Hepatocyte (in vitro differentiated cells): ENCODE data around the gene AGXT. TPM values are rescaled to one million over a fixed set of nuclear protein-coding genes. Genes with fewer than 3 reads are reported as not detected.

Experiments
- DNase-seq: peaks from one replicate; pipeline ENCODE4 v3.0.0-alpha.2; 2016; ENCODE audit warnings: low spot score
- H2AFZ ChIP-seq: fragments of 200-600 bp; sonication (generic); 2 replicates; pipeline ENCODE4 v1.6.0; 2016; ENCODE audit warnings: antibody characterized with exemption, mild to moderate bottlenecking
- H3K27ac ChIP-seq: fragments of 200-600 bp; sonication (generic); 2 replicates; pipeline ENCODE4 v1.5.1; 2016; ENCODE audit warnings: mild to moderate bottlenecking
- H3K27me3 ChIP-seq: fragments of 200-600 bp; sonication (generic); 2 replicates; pipeline ENCODE4 v1.6.1; 2016
- H3K36me3 ChIP-seq: fragments of 200-600 bp; sonication (generic); replicated peaks from 2 replicates; pipeline ENCODE4 v1.5.1; 2016; ENCODE audit warnings: low read depth; ENCODE audit not compliant: insufficient read depth
- H3K4me1 ChIP-seq: fragments of 200-600 bp; sonication (generic); 2 replicates; pipeline ENCODE4 v1.5.1; 2016; ENCODE audit warnings: mild to moderate bottlenecking, moderate library complexity; ENCODE audit not compliant: insufficient read depth
- H3K4me2 ChIP-seq: fragments of 200-600 bp; sonication (generic); 2 replicates; pipeline ENCODE4 v1.6.0; 2016
- H3K4me3 ChIP-seq: fragments of 200-600 bp; sonication (generic); 2 replicates; pipeline ENCODE4 v1.5.1; 2016; ENCODE audit warnings: mild to moderate bottlenecking
- H3K79me2 ChIP-seq: fragments of 200-600 bp; sonication (generic); 2 replicates; pipeline ENCODE4 v1.6.0; 2017; ENCODE audit warnings: mild to moderate bottlenecking
- H3K9me2 ChIP-seq: fragments of 200-600 bp; sonication (generic); replicated peaks from 2 replicates; pipeline ENCODE4 v1.6.0; 2017; ENCODE audit warnings: mild to moderate bottlenecking; ENCODE audit not compliant: insufficient read depth
- H3K9me3 ChIP-seq: fragments of 200-600 bp; sonication (generic); 2 replicates; pipeline ENCODE4 v1.5.1; 2016; ENCODE audit warnings: low read depth, mild to moderate bottlenecking
- H4K20me1 ChIP-seq: fragments of 200-600 bp; sonication (generic); 2 replicates; pipeline ENCODE4 v1.6.0; 2016; ENCODE audit warnings: mild to moderate bottlenecking; ENCODE audit not compliant: insufficient read depth, poor library complexity, severe bottlenecking
- CTCF ChIP-seq: fragments of 200-600 bp; sonication (generic); IDR thresholded peaks from 2 replicates; pipeline ENCODE4 v1.5.1; 2016; ENCODE audit warnings: antibody characterized with exemption, mild to moderate bottlenecking; ENCODE audit not compliant: poor library complexity
- EZH2 ChIP-seq: fragments of 200-600 bp; sonication (generic); IDR thresholded peaks from 2 replicates; pipeline ENCODE4 v1.6.1; 2016; ENCODE audit warnings: antibody characterized with exemption, mild to moderate bottlenecking, borderline replicate concordance
- EZH2phosphoT487 ChIP-seq: fragments of 200-600 bp; sonication (generic); IDR thresholded peaks from one replicate; pipeline ENCODE4 v1.6.1; 2018; ENCODE audit warnings: antibody characterized with exemption, mild to moderate bottlenecking, low read depth, moderate library complexity; ENCODE audit not compliant: unreplicated experiment, severe bottlenecking
- WGBS: methylation state at CpG from one replicate; pipeline ENCODE4 v1.1.6; 2016; ENCODE audit warnings: low lambda C conversion rate; ENCODE audit errors: missing lambda C conversion rate; 5-methylcytosine and 5-hydroxymethylcytosine counted together
- polyA plus RNA-seq: library from polyadenylated mRNA; unstranded; fragments of >200 nt; fragmentation: Nextera tagmentation; extraction: Ambion mirVana; gene quantifications from 2 replicates; pipeline ENCODE4 v1.2.1, GENCODE V29; 2016
- total RNA-seq: library from RNA; depleted of rRNA; stranded (reverse); fragments of >200 nt; gene quantifications from 2 replicates; pipeline ENCODE4 v1.2.3, GENCODE V29; 2014

Gene AGXT
- total and polyA plus RNA-seq, 2 experiments from 2014 or later = 90.8 to 169 TPM

- H3K9me3 ChIP-seq = no peaks in the 10 kb centered on the region
- DNase-seq = no peak
- no peaks in the 10 kb centered on the region for H3K9me2 ChIP-seq
- H3K4me1 ChIP-seq = peaks cover 3% of the 10 kb centered on the region
- no peaks in the 10 kb centered on the region for H3K79me2 ChIP-seq
- TF ChIP-seq EZH2phosphoT487 = no peak
- no peak for TF ChIP-seq CTCF
- TF ChIP-seq EZH2 = no peak
- no peak overlapping the region for H2AFZ ChIP-seq
- H3K4me2 ChIP-seq = no peak overlapping the region
- H3K27ac ChIP-seq = no peak overlapping the region
- H3K36me3 ChIP-seq = no peaks in the 10 kb centered on the region
- no peaks in the 10 kb centered on the region for H3K27me3 ChIP-seq
- H3K4me3 ChIP-seq = no peak overlapping the region
- WGBS = 86% methylated on average over 17 of the region's 18 CpGs
- no peaks in the 10 kb centered on the region for H4K20me1 ChIP-seq
These were observed 53.8 kb downstream of the AGXT start for GRCh38 chr2:240922245-240922981.

GRCh38 chr2:240922982-240923537 is 54.4 kb downstream of the AGXT start:
- no peaks in the 10 kb centered on the region for H3K79me2 ChIP-seq
- H3K36me3 ChIP-seq = no peaks in the 10 kb centered on the region
- no peaks in the 10 kb centered on the region for H3K9me3 ChIP-seq
- no peaks in the 10 kb centered on the region for H3K9me2 ChIP-seq
- no peaks in the 10 kb centered on the region for H4K20me1 ChIP-seq
- H2AFZ ChIP-seq = no peak overlapping the region
- no peaks in the 10 kb centered on the region for H3K4me1 ChIP-seq
- no peak overlapping the region for H3K27ac ChIP-seq
- WGBS = 73% methylated on average over 13 of the region's 15 CpGs
- no peaks in the 10 kb centered on the region for H3K27me3 ChIP-seq
- TF ChIP-seq EZH2 (no peak), CTCF (no peak), EZH2phosphoT487 (no peak)
- no peak for DNase-seq
- no peak overlapping the region for H3K4me2 ChIP-seq
- H3K4me3 ChIP-seq = no peak overlapping the region

GRCh38 chr2:240925191-240925567 is 56.6 kb downstream of the AGXT start:
- Histone ChIP-seq H3K4me3 (no peak overlapping the region), H3K36me3 (no peaks in the 10 kb centered on the region), H3K27me3 (no peaks in the 10 kb centered on the region), H4K20me1 (no peaks in the 10 kb centered on the region), H3K79me2 (no peaks in the 10 kb centered on the region), H3K4me2 (no peak overlapping the region), H3K9me3 (no peaks in the 10 kb centered on the region), H3K9me2 (no peaks in the 10 kb centered on the region), H3K27ac (no peak overlapping the region), H2AFZ (no peak overlapping the region), H3K4me1 (no peaks in the 10 kb centered on the region)
- no peak for TF ChIP-seq EZH2phosphoT487
- TF ChIP-seq CTCF = no peak
- TF ChIP-seq EZH2 = no peak
- WGBS = 96% methylated on average over 8 of the region's 14 CpGs
- DNase-seq = no peak
